Astrocyte of the cerebellum (primary cell): ENCODE results near the gene FBP2.

Source experiments
- DNase-seq: peaks from one replicate; pipeline ENCODE4 v3.0.0-alpha.2; 2011; ENCODE audit warnings: low read depth
- H3K4me3 ChIP-seq: 2 replicates; pipeline ENCODE4 v1.5.1; 2011; ENCODE audit warnings: mild to moderate bottlenecking, low read depth, low read length, moderate library complexity
- in situ Hi-C: cut with HindIII; loops from 2 replicates; pipeline ENCODE4 v1.10.0; 2017; ENCODE audit warnings: low sequenced_read_pairs
- TF ChIP-seq, protein P1 (sequence below): IDR thresholded peaks from 2 replicates; pipeline ENCODE4 v1.5.1; 2012; ENCODE audit warnings: low read length, low read depth, moderate library complexity, mild to moderate bottlenecking; ENCODE audit errors: missing control alignments

Gene FBP2

DNA sequence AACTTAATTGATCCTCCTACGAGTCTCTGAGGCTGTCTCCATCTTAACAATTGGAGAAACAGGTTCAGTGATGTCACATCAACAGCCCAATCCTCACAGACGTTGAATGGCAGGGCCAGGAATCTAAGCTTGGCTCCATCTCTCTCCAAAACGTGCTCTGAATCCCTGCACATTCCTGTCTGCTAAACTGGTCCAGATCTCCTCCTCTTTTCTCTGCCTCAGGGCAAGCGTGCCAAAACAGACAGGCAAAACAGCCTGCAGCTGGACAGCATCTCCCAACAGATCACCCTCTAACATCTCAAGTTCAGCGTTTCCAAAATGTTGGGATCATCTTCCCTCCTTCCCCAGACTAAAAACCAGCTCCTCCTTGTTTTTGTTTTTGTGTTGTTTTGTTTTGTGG lies 39.1 kb upstream of the FBP2 start:
- in situ Hi-C loops, result no loop called here
- TF ChIP-seq, protein P1, sequence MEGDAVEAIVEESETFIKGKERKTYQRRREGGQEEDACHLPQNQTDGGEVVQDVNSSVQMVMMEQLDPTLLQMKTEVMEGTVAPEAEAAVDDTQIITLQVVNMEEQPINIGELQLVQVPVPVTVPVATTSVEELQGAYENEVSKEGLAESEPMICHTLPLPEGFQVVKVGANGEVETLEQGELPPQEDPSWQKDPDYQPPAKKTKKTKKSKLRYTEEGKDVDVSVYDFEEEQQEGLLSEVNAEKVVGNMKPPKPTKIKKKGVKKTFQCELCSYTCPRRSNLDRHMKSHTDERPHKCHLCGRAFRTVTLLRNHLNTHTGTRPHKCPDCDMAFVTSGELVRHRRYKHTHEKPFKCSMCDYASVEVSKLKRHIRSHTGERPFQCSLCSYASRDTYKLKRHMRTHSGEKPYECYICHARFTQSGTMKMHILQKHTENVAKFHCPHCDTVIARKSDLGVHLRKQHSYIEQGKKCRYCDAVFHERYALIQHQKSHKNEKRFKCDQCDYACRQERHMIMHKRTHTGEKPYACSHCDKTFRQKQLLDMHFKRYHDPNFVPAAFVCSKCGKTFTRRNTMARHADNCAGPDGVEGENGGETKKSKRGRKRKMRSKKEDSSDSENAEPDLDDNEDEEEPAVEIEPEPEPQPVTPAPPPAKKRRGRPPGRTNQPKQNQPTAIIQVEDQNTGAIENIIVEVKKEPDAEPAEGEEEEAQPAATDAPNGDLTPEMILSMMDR, result no peak

GRCh38 chr9:94631599-94631998 lies 38.0 kb upstream of the FBP2 start:
- in situ Hi-C loops, result no loop called here
- DNase-seq, result no peak
- no peak overlapping the region for H3K4me3 ChIP-seq
- TF ChIP-seq, protein P1, result no peak

More for the DNA sequence above, 39.1 kb upstream of the FBP2 start:
- DNase-seq, result no peak
- H3K4me3 ChIP-seq, result no peak overlapping the region

GRCh38 chr9:94630833-94631232 lies 37.2 kb upstream of the FBP2 start:
- TF ChIP-seq, protein P1, result no peak
- no peak overlapping the region for H3K4me3 ChIP-seq
- no peak for DNase-seq
- in situ Hi-C loops, result no loop called here

DNA sequence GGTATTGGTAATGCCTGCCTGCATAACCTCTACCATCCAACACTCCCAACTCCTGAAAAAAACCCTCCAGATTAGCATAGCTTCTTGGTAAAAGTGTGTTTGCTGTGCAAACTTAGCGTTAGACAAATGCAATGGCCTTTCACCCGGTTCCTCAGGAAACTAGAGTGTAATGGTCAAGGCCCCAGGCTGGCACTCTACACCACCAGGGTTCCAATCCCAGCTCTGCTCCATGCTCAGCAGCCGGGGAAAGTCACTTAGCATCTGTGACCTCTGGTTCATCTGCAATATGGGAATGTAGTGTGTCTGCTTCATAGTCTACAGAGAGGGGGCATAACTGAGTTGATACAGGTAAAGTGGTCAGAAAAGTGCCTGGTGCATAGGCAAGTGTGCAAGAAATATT lies 36.7 kb upstream of the FBP2 start:
- TF ChIP-seq, protein P1, result no peak
- in situ Hi-C loops, result no loop called here
- no peak for DNase-seq
- H3K4me3 ChIP-seq, result no peak overlapping the region

DNA sequence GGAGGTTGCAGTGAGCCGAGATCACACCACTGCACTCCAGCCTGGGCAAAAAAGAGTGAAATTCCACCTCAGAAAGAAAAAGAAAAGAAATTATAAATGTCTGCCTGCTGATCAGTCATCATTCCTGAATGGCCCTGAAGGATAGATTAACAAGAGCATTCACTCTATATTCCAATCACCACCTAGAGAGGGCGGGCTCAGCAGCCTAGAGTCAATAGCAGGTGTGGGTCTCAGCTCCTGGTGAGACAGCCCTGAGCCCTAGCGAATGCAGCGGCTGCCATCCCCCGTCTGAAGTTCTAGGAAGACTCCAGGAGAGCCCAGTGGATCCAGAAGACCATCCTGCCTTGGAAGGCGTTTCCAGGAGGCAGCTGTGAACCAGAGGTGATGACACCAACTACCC lies 33.7 kb upstream of the FBP2 start:
- in situ Hi-C loops, result no loop called here

DNA sequence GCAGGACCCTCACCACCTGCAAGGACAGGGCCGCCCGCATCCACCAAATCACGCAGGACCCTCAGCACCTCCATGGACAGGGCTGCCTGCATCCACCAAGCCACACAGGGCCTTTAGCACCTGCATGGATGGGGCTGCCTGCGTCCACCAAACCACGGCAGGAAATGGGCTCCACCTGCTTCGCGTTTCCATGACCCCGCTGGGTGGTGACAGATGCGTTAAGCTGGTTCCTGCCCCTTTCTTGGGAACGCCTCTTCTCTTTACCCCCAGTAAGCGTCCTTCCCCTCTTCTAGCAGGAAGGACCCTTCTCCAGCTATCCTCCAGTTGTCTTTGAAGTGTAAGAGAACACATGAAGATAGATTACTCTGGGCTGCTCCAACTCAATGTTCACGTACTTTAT lies 32.2 kb upstream of the FBP2 start:
- TF ChIP-seq, protein P1, result no peak
- no peak overlapping the region for H3K4me3 ChIP-seq
- in situ Hi-C loops, result no loop called here
- no peak for DNase-seq

More for the DNA sequence above, 33.7 kb upstream of the FBP2 start:
- H3K4me3 ChIP-seq, result no peak overlapping the region
- DNase-seq, result no peak
- TF ChIP-seq, protein P1, result no peak

DNA sequence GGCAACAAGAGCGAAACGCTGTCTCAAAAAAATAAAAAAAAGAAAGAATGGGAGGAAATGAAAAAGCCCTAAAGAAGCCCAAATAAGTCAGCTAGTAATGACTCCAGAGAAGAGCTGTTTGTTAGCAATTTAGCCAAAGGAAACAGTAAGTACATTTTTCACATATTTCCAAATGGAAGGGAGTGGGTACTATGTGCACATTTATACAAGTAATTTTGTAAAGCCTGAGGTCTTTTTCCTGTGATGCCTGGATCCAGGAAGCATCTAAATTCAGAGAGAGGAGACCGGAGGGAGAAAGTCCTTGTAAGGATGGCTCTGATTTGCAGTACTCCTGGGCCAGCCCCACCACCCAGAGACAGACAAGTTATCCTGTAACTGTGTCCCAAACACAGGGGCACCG lies 31.0 kb upstream of the FBP2 start:
- DNase-seq, result no peak
- in situ Hi-C loops, result no loop called here
- H3K4me3 ChIP-seq, result no peak overlapping the region
- TF ChIP-seq, protein P1, result no peak
